ENCODE data around the gene TBL1XR1. TPM values are rescaled to one million over a fixed set of nuclear protein-coding genes. Genes with fewer than 3 reads are reported as not detected.

The TBL1XR1 gene
- total and polyA plus RNA-seq, 2 of the 8 experiments (the other 6 are each of a cell fraction or from before 2014, with no cell fraction given): 28.1 to 147 TPM

DNA sequence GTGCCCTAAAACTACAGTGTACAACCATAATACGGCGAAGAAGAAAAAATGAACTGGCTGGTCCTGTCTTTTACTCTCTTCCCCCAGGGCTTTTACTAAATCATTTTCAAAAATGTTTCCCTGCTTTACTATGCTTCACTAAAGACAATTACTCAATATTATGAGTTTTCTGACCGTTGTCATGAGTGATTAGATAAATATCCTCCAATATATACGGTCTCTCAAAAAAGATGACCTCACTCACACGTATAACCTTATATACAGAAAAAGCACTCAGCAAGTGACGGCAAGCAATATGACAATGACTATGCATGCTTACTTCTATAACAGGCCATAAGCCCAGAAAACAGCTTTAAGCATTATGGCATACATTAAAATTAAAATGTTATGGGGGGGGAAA, 60.5 kb downstream of the TBL1XR1 start:
- H3K4me1 ChIP-seq (replicated peaks in 1 of 4; ENCODE audit: control insufficient read depth in 3 of 4, insufficient read depth in 4 of 4, low read length in 3 of 4): peaks cover 0 to 3% (median under 1%) of the 10 kb centered on the region in 4 experiments; a peak in 2 of 7 replicates
- peaks cover 16 to 19% of the 10 kb centered on the region in 2 experiments for H4K20me1 ChIP-seq (replicated peaks in 1 of 2; ENCODE audit: control insufficient read depth in 1 of 2, insufficient read depth in 2 of 2, low read length in 2 of 2)
- no peak overlapping the region for H2AK5ac ChIP-seq (ENCODE audit: low read depth, low read length)
- no peak overlapping the region for H4K91ac ChIP-seq (replicated peaks; ENCODE audit: insufficient read length, low read length)
- FAIRE-seq (no peak), DNase-seq (ENCODE audit: low read depth in 1 of 2, low spot score in 2 of 2) (no peak)
- WGBS, 2 experiments (ENCODE audit: extremely low coverage in 1 of 2, insufficient coverage in 1 of 2, insufficient read length in 1 of 2, insufficient replicate concordance in 2 of 2, low coverage in 1 of 2, low lambda C conversion rate in 2 of 2, missing lambda C conversion rate in 1 of 2): 97% methylated on average over 6 of the region's 6 CpGs; no CpG with 5 or more reads in 1 of the 2 experiments
- H3K9ac ChIP-seq (replicated peaks in 1 of 4; ENCODE audit: extremely low read depth in 1 of 4, low read depth in 3 of 4, low read length in 3 of 4): no peak overlapping the region
- no peaks in the 10 kb centered on the region for H3K27me3 ChIP-seq (replicated peaks in 1 of 4; ENCODE audit: control insufficient read depth in 3 of 4, extremely low read depth in 1 of 4, insufficient read depth in 3 of 4, low read length in 3 of 4)
- H3K4ac ChIP-seq (replicated peaks; ENCODE audit: insufficient read length, low read depth, low read length): no peak overlapping the region
- H3K36me3 ChIP-seq (ENCODE audit: control insufficient read depth in 2 of 4, insufficient read depth in 4 of 4, low read length in 3 of 4): 0 out of 8 replicates have a peak, but pooled peaks cover 0 to 5% (median 0%) of the 10 kb centered on the region in 4 experiments
- H3K56ac ChIP-seq (replicated peaks; ENCODE audit: insufficient read length, low read depth, low read length): no peak overlapping the region
- ChIA-PET POLR2A (ENCODE audit: partially characterized antibody) (no interaction called here), CTCF (ENCODE audit: partially characterized antibody) (interaction anchor here (0.7 kb wide), 1 partner anchor 149 kb away, joined by 3 read pairs; no protein-coding TSS in a partner anchor)
- no peak for TF ChIP-seq SIX5 (IDR thresholded peaks at IDR 0.05; ENCODE audit: low read depth, low read length)
- no peak for TF ChIP-seq HDAC2 (IDR thresholded peaks at IDR 0.05; ENCODE audit: borderline replicate concordance in 1 of 2, low read depth in 2 of 2, low read length in 2 of 2)
- no peak for TF ChIP-seq TAF1 (IDR thresholded peaks at IDR 0.05; ENCODE audit: low read depth, low read length)
- TF ChIP-seq SUZ12 (IDR thresholded peaks at IDR 0.05; ENCODE audit: low read length): no peak
- TF ChIP-seq TCF12 (IDR thresholded peaks at IDR 0.05; ENCODE audit: low read depth, low read length): no peak
- TF ChIP-seq SP2 (IDR thresholded peaks at IDR 0.05; ENCODE audit: low read length): no peak
- TF ChIP-seq CHD1 (IDR thresholded peaks at IDR 0.05; ENCODE audit: low read depth, low read length): no peak
- no peak for TF ChIP-seq SIRT6 (IDR thresholded peaks at IDR 0.05; ENCODE audit: low read length)
- TF ChIP-seq JUND (IDR thresholded peaks at IDR 0.05; ENCODE audit: low read length): no peak
- no peak for TF ChIP-seq KDM1A (IDR thresholded peaks at IDR 0.05; ENCODE audit: borderline replicate concordance, low read length)
- no peak for TF ChIP-seq JUN (IDR thresholded peaks at IDR 0.05; ENCODE audit: low read depth, low read length)
- TF ChIP-seq RXRA (IDR thresholded peaks at IDR 0.05; ENCODE audit: insufficient read depth, low read depth, low read length): no peak
- no peak for TF ChIP-seq GABPA (IDR thresholded peaks at IDR 0.05; ENCODE audit: borderline replicate concordance, insufficient read depth, low read length)
- no peak overlapping the region for H3K18ac ChIP-seq (ENCODE audit: extremely low read depth, low read length)
- H2BK20ac ChIP-seq (ENCODE audit: low read length): no peak overlapping the region
- no peak overlapping the region for H2BK5ac ChIP-seq (ENCODE audit: low read depth, low read length)
- no peak overlapping the region for H2BK12ac ChIP-seq (ENCODE audit: low read depth, low read length)
- H3K23me2 ChIP-seq (ENCODE audit: low read depth, low read length): no peaks in the 10 kb centered on the region
- no peak overlapping the region for H2BK120ac ChIP-seq (replicated peaks; ENCODE audit: low read depth, low read length)
- H3K79me1 ChIP-seq (ENCODE audit: low read depth, low read length): peaks cover 4% of the 10 kb centered on the region; the same call in 1 of the 2 replicates
- no peak overlapping the region for H2BK15ac ChIP-seq (ENCODE audit: low read length)
- no peak overlapping the region for H4K8ac ChIP-seq (ENCODE audit: extremely low read depth, insufficient read depth, low read length)
- no peak overlapping the region for H3K14ac ChIP-seq (ENCODE audit: insufficient read length)
- H3K9me3 ChIP-seq (ENCODE audit: insufficient read depth in 2 of 2, low read depth in 1 of 2, low read length in 1 of 2): no peaks in the 10 kb centered on the region; a peak in 2 of 4 replicates
- H3K4me3 ChIP-seq (ENCODE audit: extremely low read depth in 1 of 4, insufficient read depth in 2 of 4, low read depth in 3 of 4, low read length in 4 of 4): no peak overlapping the region
- no peak overlapping the region for H3K27ac ChIP-seq (ENCODE audit: low read depth, low read length)
- H2AFZ ChIP-seq (ENCODE audit: low read length): no peak overlapping the region
- no peak overlapping the region for H3K4me2 ChIP-seq (ENCODE audit: insufficient read depth in 1 of 2, low read depth in 2 of 2, low read length in 2 of 2)
- H4K5ac ChIP-seq (ENCODE audit: insufficient read length, low read depth, low read length): no peak overlapping the region
- H3K23ac ChIP-seq (ENCODE audit: insufficient read length): no peak overlapping the region
- peaks cover 59 to 98% of the 10 kb centered on the region in 2 experiments for H3K79me2 ChIP-seq (ENCODE audit: control insufficient read depth in 1 of 2, insufficient read depth in 2 of 2, low read length in 2 of 2)

Data from H1 (cell line).